SU-DHL-6 (cell line): ENCODE results near the gene SPG21.

Experiments used
- EZH2phosphoT487 ChIP-seq: fragments of 200-600 bp; sonication (generic), shearing (Covaris generic); conservative IDR thresholded peaks from 2 replicates; pipeline ENCODE4 v1.6.1; 2018; ENCODE audit warnings: mild to moderate bottlenecking, antibody characterized with exemption, low read length, moderate library complexity, mixed read lengths
- TF ChIP-seq, protein P1 (sequence below): fragments of 200-600 bp; sonication (generic); IDR thresholded peaks from one replicate; pipeline ENCODE4 v1.5.1; 2017; ENCODE audit warnings: antibody characterized with exemption, mild to moderate bottlenecking, low read length, moderate library complexity; ENCODE audit not compliant: insufficient read depth, poor library complexity, severe bottlenecking

DNA sequence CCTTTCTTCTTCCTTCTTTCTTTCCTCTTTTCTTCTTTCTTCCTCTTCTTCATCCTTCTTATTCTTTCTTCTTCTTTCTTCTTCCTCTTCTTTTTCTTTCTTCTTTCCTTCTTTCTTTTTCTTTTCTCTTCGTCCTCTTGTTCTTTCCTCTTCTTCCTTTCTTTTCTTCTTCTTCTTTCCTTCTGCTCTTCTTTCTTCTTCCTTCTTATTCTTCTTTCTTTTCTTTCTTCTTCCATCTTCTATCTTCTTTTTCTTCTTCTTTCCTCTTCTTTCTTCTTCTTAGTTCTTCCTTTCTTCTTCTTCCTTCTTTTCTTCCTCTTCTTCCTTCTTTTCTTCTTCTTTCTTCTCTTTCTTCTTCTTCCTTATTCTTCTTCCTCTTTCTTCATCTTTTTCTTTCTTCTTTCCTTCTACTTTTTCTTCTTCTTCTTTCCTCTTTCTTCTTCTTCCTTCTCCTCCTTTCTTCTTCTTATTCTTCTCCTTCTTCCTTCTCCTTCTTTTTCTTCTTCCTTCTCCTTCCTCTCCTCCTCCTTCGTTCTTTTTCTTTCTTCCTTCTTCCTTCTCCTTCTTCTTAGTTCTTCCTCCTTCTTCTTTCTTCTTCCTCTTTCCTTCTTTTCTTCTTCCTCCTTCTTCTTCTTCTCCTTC is 37.8 kb downstream of the SPG21 start:
- TF ChIP-seq, protein P1, sequence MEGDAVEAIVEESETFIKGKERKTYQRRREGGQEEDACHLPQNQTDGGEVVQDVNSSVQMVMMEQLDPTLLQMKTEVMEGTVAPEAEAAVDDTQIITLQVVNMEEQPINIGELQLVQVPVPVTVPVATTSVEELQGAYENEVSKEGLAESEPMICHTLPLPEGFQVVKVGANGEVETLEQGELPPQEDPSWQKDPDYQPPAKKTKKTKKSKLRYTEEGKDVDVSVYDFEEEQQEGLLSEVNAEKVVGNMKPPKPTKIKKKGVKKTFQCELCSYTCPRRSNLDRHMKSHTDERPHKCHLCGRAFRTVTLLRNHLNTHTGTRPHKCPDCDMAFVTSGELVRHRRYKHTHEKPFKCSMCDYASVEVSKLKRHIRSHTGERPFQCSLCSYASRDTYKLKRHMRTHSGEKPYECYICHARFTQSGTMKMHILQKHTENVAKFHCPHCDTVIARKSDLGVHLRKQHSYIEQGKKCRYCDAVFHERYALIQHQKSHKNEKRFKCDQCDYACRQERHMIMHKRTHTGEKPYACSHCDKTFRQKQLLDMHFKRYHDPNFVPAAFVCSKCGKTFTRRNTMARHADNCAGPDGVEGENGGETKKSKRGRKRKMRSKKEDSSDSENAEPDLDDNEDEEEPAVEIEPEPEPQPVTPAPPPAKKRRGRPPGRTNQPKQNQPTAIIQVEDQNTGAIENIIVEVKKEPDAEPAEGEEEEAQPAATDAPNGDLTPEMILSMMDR, result no peak
- no peak for TF ChIP-seq EZH2phosphoT487
